SU-DHL-6 (cell line): ENCODE results near the gene SMYD4.

Experiments used
- H2AFZ ChIP-seq: fragments of 200-600 bp; sonication (generic); 2 replicates; pipeline ENCODE4 v1.6.1; 2014; ENCODE audit warnings: low read depth, mild to moderate bottlenecking, moderate library complexity, mixed read lengths, antibody characterized with exemption, low read length; ENCODE audit not compliant: severe bottlenecking
- H3F3A ChIP-seq: fragments of 200-600 bp; shearing (Covaris generic); 2 replicates; pipeline ENCODE4 v1.6.0; 2016; ENCODE audit warnings: antibody characterized with exemption, mild to moderate bottlenecking; ENCODE audit not compliant: insufficient read depth
- H3K27ac ChIP-seq: fragments of 200-600 bp; sonication (generic); 2 replicates; pipeline ENCODE4 v1.5.1; 2016; ENCODE audit warnings: low read depth, mild to moderate bottlenecking, low read length, moderate library complexity, mixed read lengths
- H3K27me3 ChIP-seq: fragments of 200-600 bp; sonication (generic), shearing (Covaris generic); 2 replicates; pipeline ENCODE4 v1.6.0; 2014; ENCODE audit warnings: mild to moderate bottlenecking, low read length
- H3K36me3 ChIP-seq: fragments of 200-600 bp; sonication (generic); 2 replicates; pipeline ENCODE4 v1.6.1; 2014; ENCODE audit warnings: mild to moderate bottlenecking, low read length, mixed read lengths
- H3K4me2 ChIP-seq: fragments of 300-600, 200-600 bp; shearing (Covaris generic), sonication (generic); 2 replicates; pipeline ENCODE4 v1.6.0; 2014; ENCODE audit warnings: low read length, low read depth, mild to moderate bottlenecking; ENCODE audit not compliant: poor library complexity, severe bottlenecking
- H3K4me3 ChIP-seq: fragments of 200-600 bp; sonication (generic); 2 replicates; pipeline ENCODE4 v1.5.1; 2014; ENCODE audit warnings: antibody characterized with exemption, low read length, mild to moderate bottlenecking, mixed read lengths; ENCODE audit not compliant: insufficient read depth, poor library complexity, severe bottlenecking
- H3K79me2 ChIP-seq: fragments of 200-600 bp; sonication (generic); 2 replicates; pipeline ENCODE4 v1.6.1; 2014; ENCODE audit warnings: mild to moderate bottlenecking, low read length, moderate library complexity; ENCODE audit not compliant: insufficient read depth
- H3K9ac ChIP-seq: fragments of 200-600 bp; sonication (generic); 2 replicates; pipeline ENCODE4 v1.7.0; 2014; ENCODE audit warnings: mild to moderate bottlenecking, low read length
- H3K9me2 ChIP-seq: fragments of 200-600 bp; sonication (generic); replicated peaks from 2 replicates; pipeline ENCODE4 v1.6.1; 2014; ENCODE audit warnings: low read length; ENCODE audit not compliant: insufficient read depth
- H3K9me3 ChIP-seq: fragments of 200-600 bp; sonication (generic); 2 replicates; pipeline ENCODE4 v1.6.1; 2014; ENCODE audit warnings: low read length, mixed read lengths; ENCODE audit not compliant: insufficient read depth
- H4K20me1 ChIP-seq: fragments of 200-600 bp; sonication (generic); 2 replicates; pipeline ENCODE4 v1.6.1; 2014; ENCODE audit warnings: low read depth, mild to moderate bottlenecking, antibody characterized with exemption, low read length, moderate library complexity, mixed read lengths
- CTCF ChIP-seq: fragments of 200-600 bp; sonication (generic); IDR thresholded peaks from one replicate; pipeline ENCODE4 v1.5.1; 2017; ENCODE audit warnings: antibody characterized with exemption, mild to moderate bottlenecking, low read length, moderate library complexity; ENCODE audit not compliant: insufficient read depth, poor library complexity, severe bottlenecking
- EZH2phosphoT487 ChIP-seq: fragments of 200-600 bp; sonication (generic), shearing (Covaris generic); conservative IDR thresholded peaks from 2 replicates; pipeline ENCODE4 v1.6.1; 2018; ENCODE audit warnings: mild to moderate bottlenecking, antibody characterized with exemption, low read length, moderate library complexity, mixed read lengths

The SMYD4 gene

GRCh38 chr17:1808644-1809043, 21.1 kb downstream of the SMYD4 start:
- H4K20me1 ChIP-seq = no peaks in the 10 kb centered on the region
- peaks cover 3% of the 10 kb centered on the region; the same call in 1 of the 2 replicates for H3F3A ChIP-seq
- H3K27ac ChIP-seq = no peak overlapping the region
- peaks cover 20% of the 10 kb centered on the region; the same call in 1 of the 2 replicates for H3K79me2 ChIP-seq
- no peak overlapping the region for H3K4me3 ChIP-seq
- H3K9me2 ChIP-seq = no peaks in the 10 kb centered on the region
- H3K4me2 ChIP-seq = no peak overlapping the region
- no peak overlapping the region for H2AFZ ChIP-seq
- TF ChIP-seq EZH2phosphoT487 (no peak), CTCF (no peak)
- H3K27me3 ChIP-seq = no peaks in the 10 kb centered on the region
- no peaks in the 10 kb centered on the region for H3K9me3 ChIP-seq
- H3K9ac ChIP-seq = no peak overlapping the region
- H3K36me3 ChIP-seq = peaks cover 3% of the 10 kb centered on the region; the same call in 1 of the 2 replicates

- Histone ChIP-seq H3K79me2 (peaks cover 20% of the 10 kb centered on the region; the same call in 1 of the 2 replicates), H4K20me1 (no peaks in the 10 kb centered on the region), H3F3A (peaks cover 3% of the 10 kb centered on the region; the same call in 1 of the 2 replicates), H3K9me3 (no peaks in the 10 kb centered on the region), H3K27ac (no peak overlapping the region), H3K27me3 (no peaks in the 10 kb centered on the region), H3K4me3 (no peak overlapping the region), H2AFZ (no peak overlapping the region), H3K4me2 (no peak overlapping the region), H3K9me2 (no peaks in the 10 kb centered on the region), H3K36me3 (peaks cover 3% of the 10 kb centered on the region; the same call in 1 of the 2 replicates), H3K9ac (no peak overlapping the region)
- TF ChIP-seq CTCF (no peak), EZH2phosphoT487 (no peak)
These were observed 21.8 kb downstream of the SMYD4 start for GRCh38 chr17:1807890-1808289.

GRCh38 chr17:1803280-1803679, 26.4 kb downstream of the SMYD4 start:
- Histone ChIP-seq H3K79me2 (no peaks in the 10 kb centered on the region; the same call in 1 of the 2 replicates), H3K9me3 (no peaks in the 10 kb centered on the region), H3K9me2 (no peaks in the 10 kb centered on the region), H4K20me1 (no peaks in the 10 kb centered on the region), H3K27ac (no peak overlapping the region), H3K4me3 (no peak overlapping the region), H2AFZ (no peak overlapping the region), H3K36me3 (peaks cover 7% of the 10 kb centered on the region; the same call in 1 of the 2 replicates), H3K27me3 (no peaks in the 10 kb centered on the region), H3K4me2 (no peak overlapping the region), H3K9ac (no peak overlapping the region), H3F3A (peaks cover 3% of the 10 kb centered on the region; the same call in 1 of the 2 replicates)
- TF ChIP-seq CTCF (no peak), EZH2phosphoT487 (no peak)
